ENCODE measurements around the gene CD58. TPM values are rescaled to one million over a fixed set of nuclear protein-coding genes. Genes with fewer than 3 reads are reported as not detected.
"Not testable (repeated sequence)": the region's sequence is repeated elsewhere in the genome, so short reads cannot be mapped to it uniquely, and the experiment has no call there.

Gene CD58, protein sequence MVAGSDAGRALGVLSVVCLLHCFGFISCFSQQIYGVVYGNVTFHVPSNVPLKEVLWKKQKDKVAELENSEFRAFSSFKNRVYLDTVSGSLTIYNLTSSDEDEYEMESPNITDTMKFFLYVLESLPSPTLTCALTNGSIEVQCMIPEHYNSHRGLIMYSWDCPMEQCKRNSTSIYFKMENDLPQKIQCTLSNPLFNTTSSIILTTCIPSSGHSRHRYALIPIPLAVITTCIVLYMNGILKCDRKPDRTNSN
- total RNA-seq: 10 to 100 TPM; 15.4 to 32.7 TPM

GRCh38 chr1:116570358-116571214, at the start of gene CD58:
TSS of gene CD58 (minus strand) at chr1:116571026. CDS start at chr1:116570972, 54 bp downstream.
- no peaks in the 10 kb centered on the region for H3K9me3 Mint-ChIP-seq
- peak; percentile 91 to 92 for DNase-seq
- H3K27me3 Mint-ChIP-seq (ENCODE audit: low read depth): peaks cover 13% of the 10 kb centered on the region
- peak within 1 kb of the TSS; percentile 87 to 94 for H3K4me3 Mint-ChIP-seq
- H3K27ac Mint-ChIP-seq: peak within 1 kb of the TSS; percentile 82
- H3K4me1 Mint-ChIP-seq (ENCODE audit: low read depth): peaks cover 80% of the 10 kb centered on the region
- peaks cover 3 to 6% of the 10 kb centered on the region in 2 donors for H3K36me3 Mint-ChIP-seq (ENCODE audit: insufficient read depth in 2 of 2)
- peak; percentile 82 to 87 for ATAC-seq (replicated peaks in 1 of 2)

DNA sequence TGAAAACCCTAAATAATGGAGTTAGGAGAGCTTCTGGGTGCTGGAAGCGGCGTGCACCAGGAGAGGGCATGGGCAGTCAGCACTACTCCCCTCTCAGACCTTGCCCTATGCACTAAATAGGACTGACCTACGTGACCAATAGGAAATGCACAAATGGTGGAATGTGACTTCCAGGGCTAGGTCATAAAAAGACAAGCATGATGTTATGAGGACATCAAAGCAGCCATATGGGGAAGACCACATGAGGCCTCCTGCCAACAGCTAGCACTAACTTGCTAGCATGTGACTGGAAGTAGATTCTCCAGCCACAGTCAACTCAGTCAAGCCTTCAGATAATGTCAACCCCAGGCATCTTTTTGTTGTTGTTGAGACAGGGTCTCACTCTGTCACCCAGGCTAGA, 49.6 kb upstream of the CD58 start:
- peaks cover 14% of the 10 kb centered on the region for H3K4me1 Mint-ChIP-seq (ENCODE audit: low read depth)
- not testable (repeated sequence) for H3K9me3 Mint-ChIP-seq; H3K36me3 Mint-ChIP-seq (ENCODE audit: insufficient read depth in 2 of 2); H3K4me3 Mint-ChIP-seq; DNase-seq; ATAC-seq (replicated peaks in 1 of 2); H3K27ac Mint-ChIP-seq
- peaks cover 15% of the 10 kb centered on the region for H3K27me3 Mint-ChIP-seq (ENCODE audit: low read depth)

GRCh38 chr1:116619106-116619505, 48.3 kb upstream of the CD58 start:
- peaks cover 15% of the 10 kb centered on the region for H3K27me3 Mint-ChIP-seq (ENCODE audit: low read depth)
- peaks cover 14% of the 10 kb centered on the region for H3K4me1 Mint-ChIP-seq (ENCODE audit: low read depth)
- H3K36me3 Mint-ChIP-seq (ENCODE audit: insufficient read depth in 2 of 2); H3K9me3 Mint-ChIP-seq; DNase-seq; ATAC-seq (replicated peaks in 1 of 2); H3K4me3 Mint-ChIP-seq; H3K27ac Mint-ChIP-seq: not testable (repeated sequence)

- Mint-ChIP-seq H3K4me1 (ENCODE audit: low read depth) (peaks cover 14% of the 10 kb centered on the region), H3K27me3 (ENCODE audit: low read depth) (peaks cover 15% of the 10 kb centered on the region)
- not testable (repeated sequence) for H3K27ac Mint-ChIP-seq; ATAC-seq (replicated peaks in 1 of 2); H3K36me3 Mint-ChIP-seq (ENCODE audit: insufficient read depth in 2 of 2); DNase-seq; H3K9me3 Mint-ChIP-seq; H3K4me3 Mint-ChIP-seq
Observed at GRCh38 chr1:116617808-116618207, 47.0 kb upstream of the CD58 start.

DNA sequence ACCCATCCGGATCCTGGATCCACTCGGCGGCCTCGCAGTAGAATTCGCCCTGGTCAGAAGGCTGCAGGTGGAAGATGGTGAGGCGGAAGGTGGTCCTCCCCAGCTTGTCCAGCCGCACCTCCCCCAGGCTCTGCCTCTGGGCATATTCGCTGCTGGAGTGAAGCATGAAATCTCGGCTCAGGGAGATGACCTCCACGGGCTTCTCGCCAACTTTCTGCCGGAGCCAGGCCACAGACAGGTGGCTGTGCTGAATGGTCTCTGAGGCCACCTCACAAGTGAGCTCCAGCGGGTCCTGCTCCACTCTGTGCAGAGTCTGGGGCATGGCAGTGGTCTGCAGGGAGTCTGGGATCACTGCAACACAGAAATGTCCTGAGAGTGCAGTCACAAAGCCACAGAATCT, 43.0 kb upstream of the CD58 start:
- not testable (repeated sequence) for H3K27ac Mint-ChIP-seq; H3K4me3 Mint-ChIP-seq; H3K36me3 Mint-ChIP-seq (ENCODE audit: insufficient read depth in 2 of 2); ATAC-seq (replicated peaks in 1 of 2); DNase-seq; H3K9me3 Mint-ChIP-seq; H3K27me3 Mint-ChIP-seq (ENCODE audit: low read depth)
- peaks cover 24% of the 10 kb centered on the region for H3K4me1 Mint-ChIP-seq (ENCODE audit: low read depth)

- H3K27ac Mint-ChIP-seq; H3K36me3 Mint-ChIP-seq (ENCODE audit: insufficient read depth in 2 of 2); H3K27me3 Mint-ChIP-seq (ENCODE audit: low read depth); H3K9me3 Mint-ChIP-seq; DNase-seq: not testable (repeated sequence)
- peak; percentile 16 to 40 for ATAC-seq (replicated peaks in 1 of 2)
- Mint-ChIP-seq H3K4me1 (ENCODE audit: low read depth) (peaks cover 54% of the 10 kb centered on the region), H3K4me3 (peak overlapping the region in 1 of 2 donors; percentile 50)
Observed at GRCh38 chr1:116609801-116610371, 39.1 kb upstream of the CD58 start.

- Mint-ChIP-seq H3K4me1 (ENCODE audit: low read depth) (peaks cover 54% of the 10 kb centered on the region), H3K4me3 (peak overlapping the region; percentile 56 to 73), H3K27ac (peak overlapping the region; percentile 19)
- H3K36me3 Mint-ChIP-seq (ENCODE audit: insufficient read depth in 2 of 2); H3K9me3 Mint-ChIP-seq; H3K27me3 Mint-ChIP-seq (ENCODE audit: low read depth); DNase-seq: not testable (repeated sequence)
- ATAC-seq (replicated peaks in 1 of 2): peak; percentile 71 to 80
Observed at GRCh38 chr1:116608841-116609240, 38.0 kb upstream of the CD58 start.

DNA sequence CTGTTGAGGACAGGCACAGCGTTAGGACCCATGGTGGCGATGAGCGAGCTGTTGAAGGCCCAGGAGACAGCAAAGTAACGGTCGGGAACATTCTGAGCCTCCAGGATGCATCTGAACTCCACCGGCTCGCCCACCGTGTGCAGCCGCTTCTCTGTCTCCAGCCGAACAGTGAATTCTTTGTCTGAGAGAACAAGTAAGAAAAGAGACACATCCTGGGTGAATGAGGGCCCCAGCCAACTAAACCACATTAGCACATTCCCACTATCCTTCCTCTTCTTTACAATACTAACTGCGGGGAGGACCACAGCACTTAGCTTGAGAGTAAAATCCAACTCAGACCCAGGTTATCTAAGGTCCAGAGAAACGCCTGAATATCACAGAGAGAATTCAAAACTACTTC, 37.3 kb upstream of the CD58 start:
- H3K9me3 Mint-ChIP-seq; ATAC-seq (replicated peaks in 1 of 2); DNase-seq; H3K36me3 Mint-ChIP-seq (ENCODE audit: insufficient read depth in 2 of 2); H3K27me3 Mint-ChIP-seq (ENCODE audit: low read depth): not testable (repeated sequence)
- peak overlapping the region; percentile 19 for H3K27ac Mint-ChIP-seq
- H3K4me1 Mint-ChIP-seq (ENCODE audit: low read depth): peaks cover 54% of the 10 kb centered on the region
- H3K4me3 Mint-ChIP-seq: peak overlapping the region; percentile 56 to 73

DNA sequence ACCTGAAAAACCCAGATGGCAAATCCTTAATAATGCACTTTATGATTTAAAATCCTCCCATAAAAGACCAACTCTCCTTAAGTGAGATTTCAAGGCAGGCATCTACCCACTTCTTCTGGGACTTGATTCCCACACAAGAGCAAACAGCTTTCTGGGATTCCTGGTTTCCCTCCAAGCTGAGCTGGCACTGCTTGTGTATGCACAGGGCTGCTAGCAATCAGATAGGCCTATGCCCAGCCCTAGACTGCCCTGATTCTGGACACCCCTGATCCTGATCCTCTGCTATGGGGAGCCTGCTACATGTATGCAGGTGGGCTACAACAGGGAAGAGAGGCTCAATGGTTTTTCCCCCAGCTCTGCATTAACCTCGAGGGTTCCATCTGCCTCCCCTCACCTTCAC, 36.6 kb upstream of the CD58 start:
- Mint-ChIP-seq H3K4me1 (ENCODE audit: low read depth) (peaks cover 54% of the 10 kb centered on the region), H3K4me3 (peak overlapping the region; percentile 56 to 73)
- H3K36me3 Mint-ChIP-seq (ENCODE audit: insufficient read depth in 2 of 2); H3K27ac Mint-ChIP-seq; H3K27me3 Mint-ChIP-seq (ENCODE audit: low read depth); H3K9me3 Mint-ChIP-seq; ATAC-seq (replicated peaks in 1 of 2); DNase-seq: not testable (repeated sequence)

GRCh38 chr1:116606067-116606466, 35.2 kb upstream of the CD58 start:
- Mint-ChIP-seq H3K27ac (peak overlapping the region; percentile 91), H3K4me3 (peak overlapping the region; percentile 18 to 48), H3K4me1 (ENCODE audit: low read depth) (peaks cover 52% of the 10 kb centered on the region)
- H3K27me3 Mint-ChIP-seq (ENCODE audit: low read depth); ATAC-seq (replicated peaks in 1 of 2); DNase-seq; H3K9me3 Mint-ChIP-seq; H3K36me3 Mint-ChIP-seq (ENCODE audit: insufficient read depth in 2 of 2): not testable (repeated sequence)

DNA sequence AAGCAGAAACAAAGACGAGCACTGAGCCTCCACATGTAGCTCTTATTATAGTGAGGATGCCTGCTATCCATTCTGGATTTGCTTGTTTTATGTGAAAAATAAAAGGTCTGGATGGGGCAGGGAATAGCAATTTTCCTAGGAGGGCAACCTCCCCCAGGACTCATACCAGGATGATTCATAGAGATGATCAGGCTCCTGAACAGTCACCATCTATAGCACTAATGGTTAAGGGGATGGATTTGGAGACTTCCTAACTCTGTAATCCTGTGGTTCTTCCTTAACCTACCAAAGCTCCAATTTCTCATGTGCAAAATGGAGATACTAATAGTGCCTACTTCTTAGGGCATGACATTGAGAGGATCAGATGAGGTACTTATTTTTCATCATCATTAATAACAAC, 34.5 kb upstream of the CD58 start:
- ATAC-seq (replicated peaks in 1 of 2) (no peak), DNase-seq (no peak)
- H3K9me3 Mint-ChIP-seq: no peaks in the 10 kb centered on the region
- H3K4me3 Mint-ChIP-seq: peak overlapping the region in 1 of 2 donors; percentile 48
- no peaks in the 10 kb centered on the region for H3K27me3 Mint-ChIP-seq (ENCODE audit: low read depth)
- H3K36me3 Mint-ChIP-seq (ENCODE audit: insufficient read depth in 2 of 2): no peaks in the 10 kb centered on the region
- H3K4me1 Mint-ChIP-seq (ENCODE audit: low read depth): peaks cover 45% of the 10 kb centered on the region
- no peak overlapping the region for H3K27ac Mint-ChIP-seq

GRCh38 chr1:116604408-116604807, 33.6 kb upstream of the CD58 start:
- not testable (repeated sequence) for H3K4me3 Mint-ChIP-seq
- H3K4me1 Mint-ChIP-seq (ENCODE audit: low read depth): peaks cover 36% of the 10 kb centered on the region

DNA sequence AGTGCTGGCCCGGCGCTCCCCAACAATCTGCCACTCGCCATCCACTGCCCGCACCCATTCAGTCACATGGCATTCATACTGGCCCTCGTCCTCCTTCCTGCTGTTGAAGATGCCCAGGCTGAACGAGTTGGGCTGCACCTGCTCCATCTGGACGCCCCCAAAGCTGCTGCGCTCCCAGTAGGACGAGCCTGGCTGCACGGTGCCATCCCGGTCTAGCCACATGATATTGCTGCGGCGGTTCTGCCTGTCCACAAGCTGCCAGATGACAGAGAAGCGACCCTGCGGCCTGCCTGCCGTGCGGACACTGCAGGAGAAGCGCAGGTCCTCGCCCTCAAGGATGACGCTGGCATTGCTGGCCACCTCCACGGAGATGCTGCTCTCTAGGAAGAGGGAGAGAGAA, 32.8 kb upstream of the CD58 start:
- peaks cover 29% of the 10 kb centered on the region for H3K4me1 Mint-ChIP-seq (ENCODE audit: low read depth)
- not testable (repeated sequence) for ATAC-seq (replicated peaks in 1 of 2); H3K27ac Mint-ChIP-seq; H3K27me3 Mint-ChIP-seq (ENCODE audit: low read depth); H3K36me3 Mint-ChIP-seq (ENCODE audit: insufficient read depth in 2 of 2); H3K9me3 Mint-ChIP-seq; DNase-seq; H3K4me3 Mint-ChIP-seq

More at GRCh38 chr1:116604408-116604807, 33.6 kb upstream of the CD58 start:
- ATAC-seq (replicated peaks in 1 of 2); H3K36me3 Mint-ChIP-seq (ENCODE audit: insufficient read depth in 2 of 2); H3K27me3 Mint-ChIP-seq (ENCODE audit: low read depth); DNase-seq; H3K27ac Mint-ChIP-seq; H3K9me3 Mint-ChIP-seq: not testable (repeated sequence)

All from activated T-cell treated with anti-CD3 and anti-CD28 coated beads, Interleukin-2, amount 50 U/mL, for 72 hours (primary cell).